Body of pancreas (tissue), 4 donors: ENCODE measurements around the gene ADGRF1.

Source experiments
- POLR2A ChIP-seq, 3 donors: fragments of 450-650 bp; IDR thresholded peaks; one replicate each; pipeline ENCODE4 v1.6.1; 2016; ENCODE audit warnings: antibody characterized with exemption in 3 of 3, mild to moderate bottlenecking in 2 of 3
- TF ChIP-seq, protein P1 (sequence below), 7 experiments: fragments of 450-650 bp in 4 of 7; fragments of 200-600 bp in 3 of 7; sonication (generic) in 3 of 7; IDR thresholded peaks; one replicate each; pipeline ENCODE4 v1.5.1; 2016 to 2019; ENCODE audit warnings: antibody characterized with exemption in 7 of 7

DNA sequence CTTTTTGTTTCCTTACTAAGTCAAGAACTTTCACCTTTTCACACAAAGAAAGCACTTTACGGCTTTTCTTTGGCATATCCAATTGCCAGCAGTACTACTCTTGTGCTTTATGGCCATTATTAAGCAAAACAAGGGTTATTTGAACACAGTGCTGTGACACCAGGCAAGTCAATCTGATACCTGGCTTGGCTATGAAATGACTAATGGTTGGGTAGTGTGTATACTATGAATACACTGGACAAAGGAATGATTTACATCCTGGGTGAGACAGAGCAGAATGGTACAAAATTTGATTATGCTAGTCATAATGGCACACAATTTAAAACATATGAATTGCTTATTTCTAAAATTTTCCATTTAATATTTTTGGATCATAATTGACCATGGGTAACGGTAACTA, 22.1 kb upstream of the ADGRF1 start:
- TF ChIP-seq, protein P1, sequence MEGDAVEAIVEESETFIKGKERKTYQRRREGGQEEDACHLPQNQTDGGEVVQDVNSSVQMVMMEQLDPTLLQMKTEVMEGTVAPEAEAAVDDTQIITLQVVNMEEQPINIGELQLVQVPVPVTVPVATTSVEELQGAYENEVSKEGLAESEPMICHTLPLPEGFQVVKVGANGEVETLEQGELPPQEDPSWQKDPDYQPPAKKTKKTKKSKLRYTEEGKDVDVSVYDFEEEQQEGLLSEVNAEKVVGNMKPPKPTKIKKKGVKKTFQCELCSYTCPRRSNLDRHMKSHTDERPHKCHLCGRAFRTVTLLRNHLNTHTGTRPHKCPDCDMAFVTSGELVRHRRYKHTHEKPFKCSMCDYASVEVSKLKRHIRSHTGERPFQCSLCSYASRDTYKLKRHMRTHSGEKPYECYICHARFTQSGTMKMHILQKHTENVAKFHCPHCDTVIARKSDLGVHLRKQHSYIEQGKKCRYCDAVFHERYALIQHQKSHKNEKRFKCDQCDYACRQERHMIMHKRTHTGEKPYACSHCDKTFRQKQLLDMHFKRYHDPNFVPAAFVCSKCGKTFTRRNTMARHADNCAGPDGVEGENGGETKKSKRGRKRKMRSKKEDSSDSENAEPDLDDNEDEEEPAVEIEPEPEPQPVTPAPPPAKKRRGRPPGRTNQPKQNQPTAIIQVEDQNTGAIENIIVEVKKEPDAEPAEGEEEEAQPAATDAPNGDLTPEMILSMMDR (IDR thresholded peaks at IDR 0.05): no peak
- no peak for TF ChIP-seq POLR2A (IDR thresholded peaks at IDR 0.05)
